ENCODE measurements around the gene AGBL1. TPM values are rescaled to one million over a fixed set of nuclear protein-coding genes. Genes with fewer than 3 reads are reported as not detected.

Gene AGBL1
- total RNA-seq, 1 donor from 2014 or later, result not detected

DNA sequence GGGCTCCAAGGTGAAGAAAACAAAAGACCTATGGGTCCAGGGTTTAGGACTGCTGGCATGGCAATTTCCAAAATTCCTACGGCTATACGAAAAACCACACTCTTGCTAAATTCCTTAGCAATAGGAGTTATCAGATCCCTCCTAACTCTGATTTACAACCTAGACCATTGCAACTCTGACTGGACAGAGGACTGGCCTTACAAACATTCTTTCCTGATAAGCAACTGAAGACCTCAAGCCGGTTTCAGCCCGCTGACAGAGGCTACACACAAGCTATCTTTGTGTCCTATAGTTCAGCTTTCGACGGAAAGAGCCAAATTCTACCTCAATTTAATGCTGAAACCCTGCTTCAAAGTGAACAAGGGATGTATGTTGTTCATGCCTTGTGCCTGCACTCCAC lies 38.3 kb upstream of the AGBL1 start:
- H3K4me1 Mint-ChIP-seq (ENCODE audit: unreplicated experiment), result no peaks in the 10 kb centered on the region
- TF ChIP-seq, protein P1, sequence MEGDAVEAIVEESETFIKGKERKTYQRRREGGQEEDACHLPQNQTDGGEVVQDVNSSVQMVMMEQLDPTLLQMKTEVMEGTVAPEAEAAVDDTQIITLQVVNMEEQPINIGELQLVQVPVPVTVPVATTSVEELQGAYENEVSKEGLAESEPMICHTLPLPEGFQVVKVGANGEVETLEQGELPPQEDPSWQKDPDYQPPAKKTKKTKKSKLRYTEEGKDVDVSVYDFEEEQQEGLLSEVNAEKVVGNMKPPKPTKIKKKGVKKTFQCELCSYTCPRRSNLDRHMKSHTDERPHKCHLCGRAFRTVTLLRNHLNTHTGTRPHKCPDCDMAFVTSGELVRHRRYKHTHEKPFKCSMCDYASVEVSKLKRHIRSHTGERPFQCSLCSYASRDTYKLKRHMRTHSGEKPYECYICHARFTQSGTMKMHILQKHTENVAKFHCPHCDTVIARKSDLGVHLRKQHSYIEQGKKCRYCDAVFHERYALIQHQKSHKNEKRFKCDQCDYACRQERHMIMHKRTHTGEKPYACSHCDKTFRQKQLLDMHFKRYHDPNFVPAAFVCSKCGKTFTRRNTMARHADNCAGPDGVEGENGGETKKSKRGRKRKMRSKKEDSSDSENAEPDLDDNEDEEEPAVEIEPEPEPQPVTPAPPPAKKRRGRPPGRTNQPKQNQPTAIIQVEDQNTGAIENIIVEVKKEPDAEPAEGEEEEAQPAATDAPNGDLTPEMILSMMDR (IDR thresholded peaks at IDR 0.05), result no peak
- DNase-seq (ENCODE audit: extremely low spot score, unreplicated experiment), result no peak
- no peaks in the 10 kb centered on the region for H3K9me3 Mint-ChIP-seq (ENCODE audit: unreplicated experiment)
- H3K27ac Mint-ChIP-seq (ENCODE audit: unreplicated experiment), result no peak overlapping the region
- H3K4me3 Mint-ChIP-seq (ENCODE audit: unreplicated experiment), result no peak overlapping the region
- H3K36me3 Mint-ChIP-seq (ENCODE audit: unreplicated experiment), result no peaks in the 10 kb centered on the region
- no peaks in the 10 kb centered on the region for H3K27me3 Mint-ChIP-seq (ENCODE audit: unreplicated experiment)

DNA sequence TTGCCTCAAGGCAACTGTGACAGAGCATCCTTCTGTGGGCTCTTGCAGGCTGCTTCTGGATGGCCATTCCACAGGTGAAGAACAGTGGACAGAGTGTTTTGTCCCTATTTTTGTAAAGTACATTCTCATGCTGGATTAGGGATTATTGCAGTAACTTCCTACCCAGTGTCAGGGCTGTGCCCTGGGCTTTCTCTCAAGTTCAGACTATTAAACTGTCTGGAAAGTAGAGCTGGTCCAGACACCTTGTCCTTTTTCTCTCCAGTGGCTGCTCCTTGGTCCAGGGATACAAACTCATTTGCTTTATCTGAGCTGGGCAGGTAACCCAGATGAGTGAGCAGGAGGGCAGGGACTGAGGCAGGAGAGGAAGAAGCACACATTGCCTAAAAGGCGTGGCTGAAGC lies 37.4 kb upstream of the AGBL1 start:
- Mint-ChIP-seq H3K4me1 (ENCODE audit: unreplicated experiment) (no peaks in the 10 kb centered on the region), H3K27ac (ENCODE audit: unreplicated experiment) (no peak overlapping the region), H3K27me3 (ENCODE audit: unreplicated experiment) (no peaks in the 10 kb centered on the region), H3K9me3 (ENCODE audit: unreplicated experiment) (no peaks in the 10 kb centered on the region), H3K4me3 (ENCODE audit: unreplicated experiment) (no peak overlapping the region), H3K36me3 (ENCODE audit: unreplicated experiment) (no peaks in the 10 kb centered on the region)
- DNase-seq (ENCODE audit: extremely low spot score, unreplicated experiment), result no peak
- TF ChIP-seq, protein P1 (IDR thresholded peaks at IDR 0.05), result no peak

DNA sequence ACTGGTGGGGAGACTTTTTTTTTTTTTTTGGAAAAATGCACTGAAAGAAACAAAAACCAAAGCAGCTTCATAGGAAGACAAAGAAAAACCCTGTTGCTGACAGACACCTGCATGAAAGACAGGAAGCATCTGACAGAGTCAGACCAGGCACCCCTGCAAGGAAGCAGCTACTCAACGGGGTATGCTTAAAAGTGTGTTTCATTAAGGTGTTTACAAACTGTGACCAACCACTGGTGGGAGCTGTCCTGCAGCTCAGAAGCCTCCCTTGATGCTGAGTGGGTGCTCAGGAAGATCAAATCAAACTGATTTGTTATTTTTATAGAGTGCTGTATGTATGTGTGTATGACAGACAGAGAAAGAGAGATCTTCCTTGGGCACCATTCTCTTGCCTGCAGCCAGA lies 34.7 kb upstream of the AGBL1 start:
- Mint-ChIP-seq H3K27me3 (ENCODE audit: unreplicated experiment) (no peaks in the 10 kb centered on the region), H3K36me3 (ENCODE audit: unreplicated experiment) (no peaks in the 10 kb centered on the region)

DNA sequence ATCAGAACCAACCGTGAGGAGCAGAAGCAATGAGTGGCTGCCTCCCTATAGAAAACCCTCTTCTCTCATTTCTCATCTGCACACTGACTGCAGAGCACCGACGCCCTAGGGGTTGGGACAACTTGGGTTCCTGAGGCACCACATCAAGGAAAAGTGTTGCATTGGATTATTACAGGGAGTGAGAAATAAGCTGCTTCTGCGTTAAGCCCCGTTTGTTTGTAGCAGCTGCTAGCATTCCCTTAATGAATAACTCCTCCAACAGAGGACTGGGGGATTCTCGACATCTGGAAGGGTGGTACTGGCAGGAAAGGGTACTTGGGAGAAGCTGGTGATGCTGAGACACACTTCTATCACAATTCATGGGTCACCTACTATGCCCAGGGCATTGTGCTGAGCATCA lies 25.3 kb upstream of the AGBL1 start:
- TF ChIP-seq, protein P1 (IDR thresholded peaks at IDR 0.05), result no peak
- Mint-ChIP-seq H3K36me3 (ENCODE audit: unreplicated experiment) (no peaks in the 10 kb centered on the region), H3K27me3 (ENCODE audit: unreplicated experiment) (no peaks in the 10 kb centered on the region), H3K27ac (ENCODE audit: unreplicated experiment) (no peak overlapping the region), H3K9me3 (ENCODE audit: unreplicated experiment) (no peaks in the 10 kb centered on the region), H3K4me1 (ENCODE audit: unreplicated experiment) (no peaks in the 10 kb centered on the region), H3K4me3 (ENCODE audit: unreplicated experiment) (no peak overlapping the region)
- DNase-seq (ENCODE audit: extremely low spot score, unreplicated experiment), result no peak

More for the DNA sequence above, 34.7 kb upstream of the AGBL1 start:
- no peak for DNase-seq (ENCODE audit: extremely low spot score, unreplicated experiment)
- H3K4me1 Mint-ChIP-seq (ENCODE audit: unreplicated experiment), result no peaks in the 10 kb centered on the region
- no peak overlapping the region for H3K27ac Mint-ChIP-seq (ENCODE audit: unreplicated experiment)
- H3K9me3 Mint-ChIP-seq (ENCODE audit: unreplicated experiment), result no peaks in the 10 kb centered on the region
- no peak overlapping the region for H3K4me3 Mint-ChIP-seq (ENCODE audit: unreplicated experiment)
- TF ChIP-seq, protein P1 (IDR thresholded peaks at IDR 0.05), result no peak

DNA sequence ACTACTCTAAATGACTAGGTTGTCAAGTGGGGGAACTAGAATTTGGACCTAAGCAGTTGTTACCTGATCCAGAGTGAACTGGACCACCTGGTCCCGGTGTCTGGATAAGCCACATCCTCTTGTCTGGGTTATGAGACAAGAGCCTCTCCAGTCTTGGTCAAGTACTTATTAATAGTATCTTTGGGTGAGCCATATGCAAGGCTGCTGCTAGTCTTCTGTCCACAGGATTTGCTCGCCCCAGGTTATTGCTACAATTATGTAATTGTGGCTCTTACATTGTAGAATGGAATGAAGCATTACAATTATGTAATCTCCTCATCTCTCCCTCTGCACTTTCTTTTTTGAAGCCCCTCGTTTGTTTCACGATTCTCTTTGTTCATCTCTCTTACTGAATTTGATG lies 24.0 kb upstream of the AGBL1 start:
- Mint-ChIP-seq H3K36me3 (ENCODE audit: unreplicated experiment) (no peaks in the 10 kb centered on the region), H3K9me3 (ENCODE audit: unreplicated experiment) (no peaks in the 10 kb centered on the region), H3K27me3 (ENCODE audit: unreplicated experiment) (no peaks in the 10 kb centered on the region), H3K4me3 (ENCODE audit: unreplicated experiment) (no peak overlapping the region), H3K4me1 (ENCODE audit: unreplicated experiment) (no peaks in the 10 kb centered on the region), H3K27ac (ENCODE audit: unreplicated experiment) (no peak overlapping the region)
- TF ChIP-seq, protein P1 (IDR thresholded peaks at IDR 0.05), result no peak
- no peak for DNase-seq (ENCODE audit: extremely low spot score, unreplicated experiment)

All from osteocyte (in vitro differentiated cells).